8988T (cell line): Measurements from ENCODE around the gene C9orf50.
"Not testable (repeated sequence)": the region's sequence is repeated elsewhere in the genome, so short reads cannot be mapped to it uniquely, and the experiment has no call there.

Experiments
- DNase-seq: peaks from one replicate; pipeline ENCODE4 v3.0.0; 2011

Gene C9orf50

DNA sequence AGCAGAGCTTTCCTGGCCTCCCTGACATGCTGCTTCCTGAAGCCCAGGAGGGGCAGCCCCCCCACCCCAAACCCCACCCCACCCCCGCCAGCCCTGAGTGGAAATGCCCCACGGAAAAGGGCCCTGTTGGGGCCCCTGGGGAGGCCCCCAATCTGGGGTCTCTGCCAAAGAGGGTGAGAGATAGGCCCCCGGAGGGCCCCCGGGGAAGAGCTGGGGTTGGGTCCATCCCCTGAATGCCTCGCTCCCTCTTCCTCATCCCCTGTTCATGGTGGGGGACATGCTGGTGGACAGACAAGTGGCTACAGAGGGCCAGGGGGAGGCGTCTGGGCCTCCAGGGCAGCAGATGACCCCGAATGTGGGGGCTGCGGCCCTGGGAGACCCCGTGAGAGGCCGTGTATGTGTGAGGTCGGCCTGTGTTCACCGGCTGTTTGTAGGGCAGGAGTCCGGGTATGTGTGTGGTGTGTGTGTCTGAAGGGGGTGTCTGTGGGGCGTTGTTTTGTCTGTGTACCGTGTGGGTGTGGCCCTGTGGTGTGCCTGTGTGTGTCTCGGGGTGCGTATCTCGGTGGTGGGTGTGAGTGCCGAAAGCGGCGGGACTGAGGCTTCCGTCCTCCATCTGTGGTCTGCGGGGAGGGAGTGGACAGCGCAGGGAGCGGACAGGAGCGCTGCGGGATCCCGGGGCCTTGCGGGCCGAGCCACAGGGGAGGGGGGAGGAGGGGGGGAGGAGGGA is 11.3 kb downstream of the C9orf50 start:
- no peak for DNase-seq

DNA sequence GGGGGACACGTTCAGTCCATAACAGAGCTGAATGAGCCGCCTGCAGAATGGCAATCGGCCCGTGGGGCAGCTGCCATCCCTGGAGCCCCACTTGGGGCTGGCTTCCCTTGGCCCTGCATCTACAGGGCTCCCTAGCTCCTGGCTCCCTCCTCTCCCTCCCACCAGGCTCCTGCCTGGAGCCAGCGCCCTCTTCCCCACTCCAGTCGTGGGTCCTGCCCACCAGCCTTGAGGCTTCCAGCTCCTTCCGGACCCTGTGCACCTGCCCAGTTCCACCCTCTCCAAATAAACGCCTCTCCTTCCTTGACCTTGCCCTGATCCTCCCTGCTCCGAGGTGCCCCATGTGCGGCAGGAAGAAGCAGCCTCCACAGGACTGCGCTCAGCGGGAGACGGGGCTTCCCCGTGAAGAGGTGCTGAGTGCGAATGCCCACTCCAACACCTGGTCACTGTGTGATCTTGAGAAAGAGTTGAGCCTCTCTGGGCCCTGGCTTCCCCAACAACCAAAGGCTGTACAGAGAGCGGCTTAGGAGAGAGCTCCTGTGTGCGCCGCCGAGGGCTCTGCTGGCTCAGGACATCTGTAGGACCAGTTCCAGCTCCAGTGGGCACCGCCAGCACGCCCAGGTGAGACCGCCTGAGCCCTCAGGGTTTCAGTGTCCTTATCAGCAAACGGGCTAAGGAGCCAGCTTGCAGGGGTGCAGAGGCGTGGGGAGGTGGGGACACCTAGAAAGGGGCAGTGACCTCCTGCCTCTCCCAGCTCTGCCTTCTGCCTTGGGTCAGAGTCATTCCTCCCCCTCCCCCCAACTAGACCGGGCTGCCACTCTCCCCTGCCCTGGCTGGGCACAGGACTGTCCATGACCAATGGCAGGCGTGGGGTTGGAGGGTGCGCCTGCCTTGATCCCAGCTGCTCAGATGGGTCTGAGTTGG is 12.1 kb downstream of the C9orf50 start:
- no peak for DNase-seq

DNA sequence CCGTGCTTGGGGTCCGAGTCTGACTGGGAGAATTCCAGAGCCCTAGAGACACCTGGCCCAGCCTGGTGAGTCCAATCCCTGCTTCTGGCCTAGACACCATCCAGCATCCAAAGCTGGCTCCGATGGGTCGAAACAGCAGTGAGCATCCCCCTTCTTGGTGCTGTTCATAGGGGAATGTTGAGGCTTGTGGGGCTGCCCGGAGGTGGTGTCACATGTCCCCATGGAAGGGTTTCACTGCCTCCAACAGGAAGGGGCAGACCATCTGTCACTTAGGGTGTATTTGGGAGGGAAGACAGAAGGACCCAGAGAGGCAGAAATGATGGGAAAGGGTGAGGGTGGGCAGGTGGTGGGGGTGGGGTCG is 13.9 kb downstream of the C9orf50 start:
- DNase-seq, result no peak

DNA sequence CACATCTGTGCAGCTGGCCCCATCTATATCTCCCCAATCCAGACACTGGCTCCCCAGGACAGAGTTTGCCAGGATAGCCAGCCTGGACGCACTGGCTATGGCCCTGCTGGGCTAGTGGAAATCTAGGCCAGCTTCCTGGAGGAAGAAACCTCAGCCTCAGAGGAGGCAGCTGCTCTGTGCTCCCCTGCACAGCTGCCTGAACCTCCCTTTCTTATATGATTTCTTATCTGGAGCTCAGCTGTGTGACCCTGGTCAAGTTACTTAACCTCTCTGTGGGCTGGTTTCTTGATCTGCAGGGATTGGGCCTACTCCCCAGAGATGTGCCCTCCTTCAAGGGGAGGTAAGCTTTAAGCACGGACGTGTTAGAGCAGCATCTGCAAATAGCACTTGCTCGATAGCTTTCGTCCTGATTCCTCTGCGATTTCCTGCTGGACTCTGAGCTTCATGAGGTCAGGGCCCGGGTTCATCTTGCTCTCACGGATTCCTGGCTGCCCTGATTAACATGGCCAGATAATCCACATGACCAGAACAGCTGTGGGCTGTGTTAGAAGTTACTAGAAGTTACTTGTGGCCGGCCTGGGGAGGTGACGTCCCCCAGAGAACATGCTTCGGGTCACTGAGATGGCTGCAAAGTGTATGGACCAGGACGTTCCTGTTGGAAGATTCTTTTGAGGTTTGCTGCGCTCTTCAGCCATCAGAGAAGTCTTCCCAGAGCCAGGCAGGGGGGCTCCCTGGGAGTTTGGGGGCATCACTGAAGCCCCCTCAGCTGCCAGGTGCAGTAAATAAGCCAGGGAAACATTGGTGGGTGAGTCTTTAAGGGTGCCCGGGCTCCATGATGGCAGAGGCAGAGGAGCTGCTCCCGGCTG is 14.5 kb downstream of the C9orf50 start:
- DNase-seq, result no peak

DNA sequence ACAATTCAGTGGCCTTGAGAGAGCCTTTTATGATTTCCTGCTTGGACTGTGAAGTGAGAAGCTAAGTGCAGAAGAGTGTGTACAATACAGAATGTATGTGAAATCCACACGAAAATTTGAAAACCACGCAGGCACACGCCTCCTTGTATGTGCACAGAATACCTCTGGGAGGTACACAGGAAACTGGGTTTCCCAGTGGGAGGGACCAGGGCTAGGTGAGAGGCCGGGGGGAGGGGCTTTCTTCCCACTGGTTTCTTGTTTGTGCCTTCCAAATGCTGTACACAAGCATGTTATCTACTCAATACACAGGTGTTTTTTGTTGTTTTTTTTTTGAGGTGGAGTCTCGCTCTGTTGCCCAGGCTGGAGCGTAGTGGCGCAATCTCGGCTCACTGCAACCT is 16.1 kb downstream of the C9orf50 start:
- no peak for DNase-seq

DNA sequence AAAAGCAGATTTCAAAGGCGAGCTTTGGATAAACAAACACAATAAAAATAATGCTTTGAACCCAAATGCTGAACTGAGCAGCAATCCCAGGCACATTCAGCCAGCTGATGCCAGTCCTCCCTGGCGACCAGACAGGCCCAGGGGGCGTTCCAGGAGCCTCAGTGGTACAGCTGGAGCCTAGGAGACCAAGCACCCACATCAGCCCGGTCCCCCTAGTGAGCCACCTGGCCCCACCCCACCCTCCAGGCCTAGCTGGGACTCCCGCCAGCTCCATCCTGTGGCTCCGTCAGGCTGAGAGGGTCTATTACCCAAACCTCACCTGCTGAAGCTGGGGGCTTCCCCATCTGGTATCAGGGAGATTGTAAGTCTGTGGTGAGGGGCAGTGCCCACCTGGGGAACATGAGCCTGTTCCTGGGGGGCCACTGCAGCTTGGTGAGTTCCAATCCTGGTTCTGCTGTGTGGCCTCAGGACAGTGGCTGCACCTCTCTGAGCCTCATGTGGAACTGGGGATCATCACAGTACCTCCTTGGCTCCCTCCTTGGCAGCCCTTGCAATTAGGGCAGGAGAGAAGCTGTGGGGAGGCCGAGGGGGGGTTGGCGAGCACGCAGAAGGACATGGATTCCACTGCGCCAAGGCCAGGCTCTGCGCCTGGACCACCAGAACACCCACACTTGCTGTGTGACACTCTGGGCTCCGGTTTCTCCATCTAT is 16.7 kb downstream of the C9orf50 start:
- no peak for DNase-seq

DNA sequence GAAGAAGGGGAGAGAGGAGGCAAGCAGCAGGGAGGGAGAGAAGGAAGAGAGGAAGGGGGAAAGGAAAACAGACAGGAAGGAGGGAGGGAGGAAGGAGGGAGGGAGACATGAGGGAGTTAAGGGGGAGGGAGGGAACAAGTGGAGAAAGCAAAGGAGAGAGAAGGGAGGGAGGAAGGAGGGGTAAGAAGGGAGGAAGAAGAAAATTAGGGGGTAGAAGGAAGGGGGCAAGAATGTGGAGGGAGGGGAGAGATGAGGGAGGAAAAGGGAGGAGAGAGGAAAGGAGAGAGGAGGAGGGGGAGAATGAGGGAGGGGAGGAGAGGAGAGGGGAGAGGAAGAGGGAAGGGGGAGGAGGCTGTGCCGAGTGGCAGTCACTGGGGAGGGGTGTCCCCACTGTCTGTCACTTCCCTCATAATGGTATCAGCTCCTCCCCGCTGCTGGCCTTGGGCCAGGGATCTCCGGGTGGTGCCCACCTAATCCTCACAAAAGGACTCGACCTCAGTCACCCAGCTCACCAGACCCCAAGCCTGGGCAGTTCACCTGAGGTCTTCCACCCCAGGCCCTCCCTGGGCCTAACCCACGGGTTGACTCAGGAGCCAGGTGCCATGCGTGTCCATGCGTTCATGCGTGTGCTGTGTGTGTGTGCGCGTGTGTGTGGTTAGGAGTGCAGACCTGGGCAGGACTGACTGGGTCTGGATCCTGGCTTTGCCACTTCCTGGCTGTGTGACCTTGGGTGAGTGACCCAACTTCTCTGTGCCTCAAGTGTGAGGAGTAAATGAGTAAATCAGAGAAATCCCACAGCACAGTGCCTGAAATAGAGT is 18.1 kb downstream of the C9orf50 start:
- DNase-seq, result no peak

DNA sequence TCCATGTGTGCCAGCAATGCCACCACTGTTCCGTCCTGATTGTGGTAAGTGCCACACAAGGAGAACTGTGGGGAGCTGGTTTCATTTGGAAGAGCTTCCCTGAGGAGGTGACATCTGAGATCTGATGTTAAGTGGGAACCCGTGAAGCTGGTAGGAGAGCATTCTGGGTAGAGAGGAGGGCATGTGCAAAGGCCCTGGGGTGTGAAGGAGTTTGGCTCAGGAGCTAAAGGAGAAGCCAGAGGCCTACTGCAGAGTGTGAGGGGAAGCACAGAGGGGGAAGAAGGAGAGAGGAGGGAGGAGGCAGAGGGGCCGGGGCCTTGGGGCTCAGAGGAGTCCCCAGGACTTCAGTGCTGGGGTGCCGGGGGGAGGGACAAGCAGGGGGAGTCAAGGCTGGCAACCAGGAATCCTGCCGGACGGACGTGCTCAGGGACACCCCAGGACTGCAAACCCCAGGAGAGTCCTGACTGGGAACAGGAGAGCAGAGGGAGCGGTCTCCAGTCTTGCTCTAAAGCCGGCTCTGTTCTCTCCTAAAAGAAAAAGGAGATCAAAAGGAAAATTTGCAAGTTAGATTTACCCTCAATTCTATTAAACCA is 19.7 kb downstream of the C9orf50 start:
- no peak for DNase-seq

DNA sequence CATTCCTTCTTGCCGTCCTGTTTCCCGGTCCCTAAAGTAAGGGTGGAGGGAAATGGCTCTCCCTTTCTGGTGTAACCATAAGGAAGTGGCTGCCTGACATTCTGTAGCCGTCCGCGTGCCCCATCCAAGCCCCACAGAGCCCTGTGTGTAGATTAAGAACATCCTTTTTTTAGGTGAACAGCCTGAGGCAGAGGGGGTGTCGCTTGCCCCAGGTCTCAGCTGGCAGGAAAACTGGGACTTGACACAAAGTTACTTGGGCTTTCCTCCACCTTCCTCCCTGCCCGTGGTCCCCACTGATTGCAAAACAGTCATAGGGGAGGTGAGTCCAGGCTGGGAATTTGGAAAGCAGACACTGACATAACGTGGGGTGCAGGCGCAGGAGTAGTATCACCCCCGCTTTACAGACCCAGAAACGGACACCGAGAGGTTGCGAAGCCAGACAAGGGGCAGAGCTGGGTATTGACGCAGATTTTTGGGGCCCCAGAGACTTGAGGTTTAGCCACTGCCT is 22.8 kb downstream of the C9orf50 start:
- DNase-seq, result no peak

DNA sequence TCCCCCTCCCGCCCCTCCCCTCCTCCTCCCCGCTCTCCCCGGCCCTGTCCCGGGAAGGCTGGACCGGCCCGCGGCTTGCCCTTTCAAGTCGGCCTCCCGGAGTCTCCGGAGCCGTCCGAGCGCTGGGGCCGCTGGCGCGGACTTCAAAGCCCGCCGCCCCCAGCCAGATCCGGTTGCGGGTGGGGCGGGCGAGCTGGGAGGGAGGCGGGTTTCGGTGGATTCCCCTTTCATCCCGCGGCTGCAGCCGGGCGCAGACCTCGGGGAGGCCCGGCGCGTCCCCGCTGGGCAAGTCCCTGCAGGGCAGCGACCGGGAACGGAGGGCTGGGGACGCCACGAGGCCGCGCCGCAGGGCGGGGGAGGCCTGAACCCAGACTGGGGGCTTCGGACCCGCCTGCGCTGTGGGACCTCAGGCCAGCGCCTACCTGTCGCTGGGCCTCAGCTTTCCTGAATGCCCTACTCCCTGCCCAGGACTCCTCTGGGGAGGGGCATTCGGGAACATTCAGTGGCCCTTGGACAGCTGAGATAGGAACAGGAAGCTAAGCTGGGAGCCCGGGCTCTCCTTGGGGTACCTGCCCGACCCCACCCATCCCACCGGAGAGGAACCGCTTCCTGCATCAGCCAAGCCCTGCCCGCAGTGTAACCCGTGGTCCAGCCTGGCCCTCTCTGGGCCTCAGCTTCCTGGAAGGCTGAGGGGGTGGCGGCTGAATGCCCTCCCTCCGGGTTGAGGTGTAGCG is 23.4 kb downstream of the C9orf50 start:
- no peak for DNase-seq

DNA sequence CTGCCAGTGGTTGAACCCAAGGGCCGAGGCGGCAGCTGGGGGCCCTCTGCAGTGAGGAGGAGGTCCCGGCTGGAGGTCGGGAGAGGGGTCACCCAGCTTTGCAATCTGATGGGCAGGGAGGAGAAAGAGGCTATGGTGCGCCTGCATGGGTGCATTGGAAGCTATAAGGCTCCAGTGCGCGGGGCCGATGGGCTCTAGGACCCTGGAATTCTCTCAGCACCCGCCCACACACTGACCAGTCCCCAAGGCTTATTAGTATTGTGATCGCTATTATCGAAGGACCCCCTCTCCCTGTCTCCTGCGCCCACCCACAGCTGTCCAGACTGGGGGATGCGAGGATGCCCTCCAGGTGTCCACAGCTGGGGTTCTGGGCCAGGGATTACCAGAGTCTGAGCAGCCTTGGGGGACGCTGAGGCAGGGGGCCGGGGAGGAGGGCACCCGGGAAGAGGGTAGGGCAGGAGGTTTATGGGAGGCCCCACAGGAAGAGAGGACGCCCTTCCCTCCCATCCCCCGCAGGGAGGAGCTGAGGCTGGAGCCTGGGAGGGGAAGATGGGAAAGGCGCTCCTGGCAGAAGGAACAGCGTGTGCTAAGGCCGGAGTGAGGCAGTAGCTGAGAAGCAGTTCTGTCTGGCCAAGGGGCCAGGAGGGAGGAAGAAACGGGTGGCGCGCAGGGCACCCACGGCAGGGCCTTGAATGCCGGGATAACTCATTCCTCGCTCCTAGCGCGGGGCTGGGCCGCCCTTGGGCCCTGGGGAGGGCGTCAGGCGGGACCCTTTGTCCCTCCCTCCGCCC is 24.2 kb downstream of the C9orf50 start:
- DNase-seq, result no peak

DNA sequence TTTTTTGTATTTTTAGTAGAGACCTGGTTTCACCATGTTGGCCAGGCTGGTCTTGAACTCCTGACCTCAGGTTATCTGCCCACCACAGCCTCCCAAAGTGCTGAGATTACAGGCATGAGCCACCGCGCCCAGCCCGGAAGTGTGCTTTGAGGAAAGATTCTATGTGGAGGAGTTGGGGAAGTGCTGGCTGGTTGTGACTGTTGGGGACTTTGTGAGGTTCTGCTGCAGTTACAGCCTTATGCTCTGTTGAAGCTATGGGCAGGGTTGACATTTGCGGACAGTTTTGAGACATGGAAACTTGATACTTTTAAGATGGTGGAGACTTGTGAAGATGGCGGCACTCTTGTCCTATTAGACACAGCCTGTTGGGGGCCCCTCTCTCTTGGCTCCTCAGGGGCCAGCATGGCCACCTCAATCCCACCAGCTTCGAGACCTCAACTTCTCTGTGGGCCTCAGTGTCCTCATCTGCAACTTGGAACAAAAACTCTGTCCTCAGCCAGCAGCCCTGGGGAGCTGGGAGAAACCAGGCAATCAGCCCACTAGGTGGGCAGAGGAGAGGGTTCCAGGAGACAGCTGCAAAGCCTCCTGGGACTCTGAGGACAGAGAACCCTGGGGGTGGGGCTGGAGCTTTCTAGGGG is 24.9 kb downstream of the C9orf50 start:
- DNase-seq, result no peak

DNA sequence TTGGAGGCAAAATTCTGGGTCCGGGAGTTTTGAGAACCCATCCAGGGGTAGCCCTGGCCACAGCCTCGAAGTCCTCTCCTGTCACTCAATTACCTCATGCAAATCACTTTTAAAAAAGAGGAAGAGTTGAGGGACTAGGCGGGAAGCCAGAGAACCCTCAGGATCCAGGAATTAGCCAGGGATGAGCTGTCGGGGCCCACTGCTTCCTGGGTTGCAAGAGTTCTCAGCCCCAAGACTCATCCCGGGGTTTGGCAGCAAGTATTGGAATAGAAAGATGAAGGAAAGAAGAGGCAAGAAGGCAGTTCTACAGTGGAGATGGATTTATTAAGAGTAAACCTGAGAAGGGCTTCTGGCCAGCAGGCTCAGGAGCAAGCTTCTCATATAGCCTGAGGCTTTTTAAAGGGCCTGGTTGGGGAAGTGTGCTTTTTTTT is 25.6 kb downstream of the C9orf50 start:
- DNase-seq, result no peak

DNA sequence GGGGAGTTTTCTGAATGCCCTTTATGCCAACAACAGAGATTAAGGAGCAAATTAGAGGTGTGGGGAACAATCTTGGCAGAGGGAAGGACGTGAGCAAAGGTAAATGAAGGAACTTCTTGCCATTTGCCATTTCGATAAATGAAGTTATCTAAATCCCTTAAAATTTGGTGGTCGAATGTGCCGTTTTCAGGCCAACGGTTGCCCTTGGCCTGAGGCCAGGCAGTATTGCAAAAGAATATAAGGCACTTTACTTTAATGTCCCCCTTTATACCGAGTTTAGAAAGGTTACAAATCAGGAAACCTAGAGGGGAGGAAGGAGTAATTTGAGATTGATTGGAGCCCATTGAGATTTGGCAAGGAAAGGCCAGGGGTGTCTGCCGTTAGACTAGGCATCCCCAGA is 26.3 kb downstream of the C9orf50 start:
- no peak for DNase-seq

DNA sequence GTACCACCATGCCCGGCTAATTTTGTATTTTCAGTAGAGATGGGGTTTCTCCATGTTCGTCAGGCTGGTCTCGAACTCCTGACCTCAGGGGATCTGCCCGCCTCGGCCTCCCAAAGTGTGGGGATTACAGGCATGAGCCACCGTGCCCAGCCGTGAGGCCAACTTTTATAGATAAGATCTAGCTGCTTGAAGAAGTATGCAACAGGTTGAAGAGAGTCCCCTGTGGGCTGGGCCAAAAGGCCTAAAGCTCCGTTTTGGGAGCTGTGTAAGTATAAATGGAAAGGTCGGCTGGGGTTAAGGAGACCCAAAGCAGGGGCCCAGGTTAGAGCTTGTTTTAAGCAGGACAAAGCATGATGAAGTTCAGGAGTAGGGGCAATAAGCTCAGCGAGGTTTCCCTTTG is 28.1 kb downstream of the C9orf50 start:
- DNase-seq, result not testable (repeated sequence)

DNA sequence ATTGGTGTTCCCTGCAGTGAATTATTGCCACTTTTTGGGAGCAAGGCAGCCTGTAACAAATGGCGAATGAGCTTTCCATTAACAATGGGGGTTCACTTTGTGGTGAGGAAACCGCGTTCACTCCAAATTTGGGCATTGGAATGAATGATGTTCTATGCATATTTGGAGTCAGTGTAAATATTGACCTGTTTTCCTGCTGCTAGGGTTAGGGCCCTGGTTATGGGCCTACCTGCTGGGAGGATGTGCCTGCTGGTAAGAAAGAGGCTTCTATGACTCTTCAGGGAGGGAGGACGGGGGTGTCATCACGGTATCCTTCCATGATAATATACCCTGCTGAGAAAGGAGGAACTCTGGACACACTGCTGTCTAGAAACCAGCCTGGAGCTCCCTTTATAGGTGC is 29.0 kb downstream of the C9orf50 start:
- no peak for DNase-seq

DNA sequence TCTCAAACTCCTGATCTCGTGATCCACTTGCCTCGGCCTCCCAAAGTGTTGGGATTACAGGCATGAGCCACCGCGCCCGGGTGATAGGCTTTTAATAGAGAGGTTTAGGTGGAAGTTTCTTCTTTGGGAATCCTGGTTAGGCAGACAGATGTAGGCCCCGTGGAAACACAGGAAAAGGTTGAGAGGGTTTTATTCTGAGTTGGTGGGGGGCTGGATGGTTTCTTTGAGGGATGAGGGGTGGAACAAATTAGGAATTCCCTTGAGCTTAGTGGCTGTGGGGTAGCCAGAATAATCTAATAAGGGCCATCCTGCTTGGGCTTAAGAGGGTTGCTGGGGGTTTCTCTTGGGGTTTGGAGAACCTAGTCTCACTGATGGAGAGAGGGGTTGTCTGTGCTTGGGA is 30.4 kb downstream of the C9orf50 start:
- DNase-seq, result no peak

DNA sequence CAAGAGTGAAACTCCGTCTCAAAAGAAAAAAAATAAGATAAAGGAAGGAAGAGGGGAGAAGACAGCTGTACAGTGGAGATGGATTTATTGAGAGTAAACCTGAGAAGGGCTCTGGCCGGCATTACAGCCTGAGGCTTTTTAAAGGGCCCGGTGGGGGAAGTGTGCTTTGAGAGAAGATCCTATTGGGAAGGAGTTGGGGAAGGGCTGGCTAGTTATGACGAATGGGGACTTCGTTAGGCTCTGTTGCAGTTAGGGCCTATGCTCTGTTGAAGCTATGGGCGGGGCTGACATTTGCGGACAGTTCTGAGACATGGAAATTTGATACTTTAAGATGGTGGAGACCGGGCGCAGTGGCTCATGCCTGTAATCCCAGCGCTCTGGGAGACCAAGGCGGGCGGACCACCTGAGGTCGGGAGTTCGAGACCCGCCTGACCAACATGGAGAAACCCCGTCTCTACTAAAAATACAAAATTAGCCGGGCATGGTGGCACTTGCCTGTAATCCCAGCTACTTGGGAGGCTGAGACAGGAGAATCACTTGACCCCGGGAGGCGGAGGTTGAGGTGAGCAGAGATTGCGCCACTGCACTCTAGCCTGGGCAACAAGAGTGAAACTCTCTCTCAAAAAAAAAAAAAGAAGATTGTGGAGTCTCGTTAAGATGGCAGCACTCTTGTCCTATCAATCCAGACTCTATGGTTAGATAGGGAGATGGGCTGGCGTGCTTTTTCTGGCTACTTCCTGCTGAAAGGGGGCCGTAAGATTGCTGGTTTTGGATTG is 33.2 kb downstream of the C9orf50 start:
- no peak for DNase-seq
